IMR-90 (cell line): Measurements from ENCODE around the gene CPT1A. TPM values are rescaled to one million over a fixed set of nuclear protein-coding genes. Genes with fewer than 3 reads are reported as not detected.

ENCODE experiments used
- ATAC-seq: fragments of 200-7000 bp; cut with Tn5 transposase; 2 replicates; pipeline ENCODE4 v1.9.1; 2020; ENCODE audit warnings: low read depth, mild to moderate bottlenecking, moderate library complexity
- BruUV-seq: library from RNA; stranded (reverse); fragments of 400-500 nt; replicated peaks from 2 replicates; lab custom pipeline; 2021; lab: Mats Ljungman, UMichigan
- CTCF ChIA-PET: fragments of 300-600 bp; formaldehyde crosslinking; extraction: SDS; loops from one replicate; lab custom pipeline; 2021; ENCODE audit warnings: antibody characterized with exemption; lab: Yijun Ruan, JAX
- POLR2A ChIA-PET: fragments of 300-600 bp; sonication (Branson Sonifier 250); formaldehyde crosslinking; loops from one replicate; lab custom pipeline; 2022; ENCODE audit warnings: antibody characterized with exemption; ENCODE audit not compliant: unreplicated experiment; lab: Charles Lee
- DNase-seq: peaks from one replicate; pipeline ENCODE4 v3.0.0; 2013
- H2AFZ ChIP-seq: replicated peaks from 2 replicates; pipeline ENCODE3; 2013; ENCODE audit warnings: low read length, mild to moderate bottlenecking; ENCODE audit not compliant: poor library complexity
- H2AK5ac ChIP-seq: 2 replicates; pipeline ENCODE4 v1.6.1; 2013; ENCODE audit warnings: low read depth, low read length, inconsistent platforms
- H2AK9ac ChIP-seq: replicated peaks from 2 replicates; pipeline ENCODE3; 2013; ENCODE audit warnings: mild to moderate bottlenecking, low read depth, low read length, moderate library complexity; ENCODE audit not compliant: poor library complexity
- H2BK120ac ChIP-seq: 2 replicates; pipeline ENCODE4 v1.6.1; 2013; ENCODE audit warnings: low read depth, low read length, inconsistent platforms
- H2BK15ac ChIP-seq: 3 replicates; pipeline ENCODE4 v1.6.1; 2013; ENCODE audit warnings: low read depth, low read length, inconsistent platforms
- H2BK20ac ChIP-seq: 2 replicates; pipeline ENCODE4 v1.6.1; 2013; ENCODE audit warnings: low read depth, mild to moderate bottlenecking, inconsistent platforms, low read length, moderate library complexity
- H2BK5ac ChIP-seq: 2 replicates; pipeline ENCODE4 v1.6.1; 2013; ENCODE audit warnings: mild to moderate bottlenecking, low read depth, low read length, inconsistent platforms; ENCODE audit not compliant: poor library complexity, severe bottlenecking
- H3K14ac ChIP-seq: replicated peaks from 2 replicates; pipeline ENCODE4 v1.6.1; 2013; ENCODE audit warnings: low read depth, low read length, inconsistent platforms
- H3K18ac ChIP-seq: 2 replicates; pipeline ENCODE4 v1.6.1; 2013; ENCODE audit warnings: low read depth, low read length, control low read depth
- H3K23ac ChIP-seq: 2 replicates; pipeline ENCODE4 v1.6.1; 2013; ENCODE audit warnings: low read depth, low read length, inconsistent platforms
- H3K27ac ChIP-seq: 2 replicates; pipeline ENCODE4 v1.5.1; 2013; ENCODE audit warnings: mild to moderate bottlenecking, control low read depth, low read length; ENCODE audit not compliant: insufficient read depth
- H3K27me3 ChIP-seq: 2 replicates; pipeline ENCODE4 v1.6.1; 2013; ENCODE audit warnings: low read length; ENCODE audit not compliant: control insufficient read depth, insufficient read depth
- H3K36me3 ChIP-seq: 2 replicates; pipeline ENCODE4 v1.6.1; 2013; ENCODE audit warnings: low read length, mixed read lengths; ENCODE audit not compliant: control insufficient read depth, insufficient read depth
- H3K4ac ChIP-seq: 2 replicates; pipeline ENCODE4 v1.6.1; 2013; ENCODE audit warnings: low read depth, low read length, inconsistent platforms
- H3K4me1 ChIP-seq: 2 replicates; pipeline ENCODE4 v1.6.1; 2013; ENCODE audit warnings: low read length, mixed read lengths; ENCODE audit not compliant: control insufficient read depth, insufficient read depth
- H3K4me2 ChIP-seq: 2 replicates; pipeline ENCODE4 v1.6.1; 2013; ENCODE audit warnings: low read depth, mild to moderate bottlenecking, control low read depth, low read length, moderate library complexity
- H3K4me3 ChIP-seq: 2 replicates; pipeline ENCODE4 v1.5.1; 2013; ENCODE audit warnings: low read depth, mild to moderate bottlenecking, control low read depth, low read length, moderate library complexity; ENCODE audit not compliant: insufficient read depth
- H3K56ac ChIP-seq: 2 replicates; pipeline ENCODE4 v1.6.1; 2013; ENCODE audit warnings: low read length, inconsistent platforms; ENCODE audit not compliant: insufficient read depth; ENCODE audit errors: extremely low read depth
- H3K79me1 ChIP-seq, 2 experiments: 2 replicates each; pipeline ENCODE4 v1.6.1; 2013; ENCODE audit warnings: low read length in 2 of 2, inconsistent platforms in 1 of 2, low read depth in 1 of 2
- H3K9ac ChIP-seq: 2 replicates; pipeline ENCODE4 v1.6.1; 2013; ENCODE audit warnings: low read depth, low read length, control low read depth
- H3K9me1 ChIP-seq: 2 replicates; pipeline ENCODE4 v1.6.1; 2013; ENCODE audit warnings: low read length, inconsistent platforms; ENCODE audit not compliant: insufficient read depth
- H3K9me3 ChIP-seq: 2 replicates; pipeline ENCODE4 v1.6.1; 2013; ENCODE audit warnings: low read length; ENCODE audit not compliant: control insufficient read depth, insufficient read depth
- H4K20me1 ChIP-seq: 2 replicates; pipeline ENCODE4 v1.6.1; 2013; ENCODE audit warnings: low read length, inconsistent platforms; ENCODE audit not compliant: insufficient read depth
- H4K5ac ChIP-seq: 2 replicates; pipeline ENCODE4 v1.6.1; 2013; ENCODE audit warnings: mild to moderate bottlenecking, low read depth, low read length, control low read depth
- H4K8ac ChIP-seq, 2 experiments: 2 replicates each; pipeline ENCODE4 v1.6.1; 2013; ENCODE audit warnings: low read depth in 2 of 2, low read length in 2 of 2, control low read depth in 1 of 2, inconsistent platforms in 1 of 2
- H4K91ac ChIP-seq: 2 replicates; pipeline ENCODE4 v1.6.1; 2013; ENCODE audit warnings: low read depth, low read length, inconsistent platforms; ENCODE audit not compliant: insufficient read depth
- BHLHE40 ChIP-seq: fragments of 150-350 bp; IDR thresholded peaks from 2 replicates; pipeline ENCODE4 v1.6.1; 2016; ENCODE audit warnings: mild to moderate bottlenecking, low read depth, low read length
- CEBPB ChIP-seq: IDR thresholded peaks from 2 replicates; pipeline ENCODE4 v1.6.1; 2012; ENCODE audit warnings: low read depth, low read length, improper control_type of control experiment
- CHD1 ChIP-seq: IDR thresholded peaks from 2 replicates; pipeline ENCODE4 v1.6.1; 2012; ENCODE audit warnings: low read depth, low read length, improper control_type of control experiment
- ELK1 ChIP-seq: fragments of 150-350 bp; IDR thresholded peaks from 2 replicates; pipeline ENCODE4 v1.6.1; 2016; ENCODE audit warnings: low read depth, mild to moderate bottlenecking, low read length, moderate library complexity, borderline replicate concordance
- FOS ChIP-seq: fragments of 150-350 bp; IDR thresholded peaks from 2 replicates; pipeline ENCODE4 v1.6.1; 2016; ENCODE audit warnings: low read depth, low read length
- MAFK ChIP-seq: IDR thresholded peaks from 2 replicates; pipeline ENCODE4 v1.6.1; 2012; ENCODE audit warnings: low read depth, low read length, improper control_type of control experiment
- MAZ ChIP-seq: IDR thresholded peaks from 2 replicates; pipeline ENCODE4 v1.6.1; 2012; ENCODE audit warnings: low read depth, mild to moderate bottlenecking, low read length, improper control_type of control experiment, moderate library complexity, borderline replicate concordance
- MXI1 ChIP-seq: IDR thresholded peaks from 2 replicates; pipeline ENCODE4 v1.6.1; 2012; ENCODE audit warnings: low read depth, mild to moderate bottlenecking, low read length, moderate library complexity, borderline replicate concordance
- NFE2L2 ChIP-seq: fragments of 150-350 bp; IDR thresholded peaks from 2 replicates; pipeline ENCODE4 v1.6.1; 2016; ENCODE audit warnings: low read depth, mild to moderate bottlenecking, low read length
- POLR2A ChIP-seq: IDR thresholded peaks from 2 replicates; pipeline ENCODE4 v1.6.1; 2012; ENCODE audit warnings: mild to moderate bottlenecking, low read depth, low read length
- RAD21 ChIP-seq: IDR thresholded peaks from 2 replicates; pipeline ENCODE4 v1.6.1; 2012; ENCODE audit warnings: low read length, improper control_type of control experiment
- RCOR1 ChIP-seq: IDR thresholded peaks from 2 replicates; pipeline ENCODE4 v1.6.1; 2012; ENCODE audit warnings: mild to moderate bottlenecking, low read length, improper control_type of control experiment; ENCODE audit not compliant: insufficient replicate concordance
- RFX5 ChIP-seq: IDR thresholded peaks from 2 replicates; pipeline ENCODE4 v1.8.0; 2012; ENCODE audit warnings: low read depth, mild to moderate bottlenecking, low read length, moderate library complexity
- SMC3 ChIP-seq: fragments of 150-350 bp; IDR thresholded peaks from 2 replicates; pipeline ENCODE4 v1.6.1; 2016; ENCODE audit warnings: low read depth, mild to moderate bottlenecking, antibody characterized with exemption, low read length, moderate library complexity
- WGBS, 2 experiments: methylation state at CpG; one replicate each; pipeline versions ENCODE4 v1.1.5 to v1.1.7; 2013; ENCODE audit warnings: missing lambda C conversion rate in 2 of 2; ENCODE audit not compliant: insufficient read length in 1 of 2; ENCODE audit errors: extremely low coverage in 2 of 2; 5-methylcytosine and 5-hydroxymethylcytosine counted together
- dilution Hi-C: fragments of 300-500 bp; cut with HindIII; formaldehyde crosslinking; loops from one replicate; pipeline ENCODE4 v1.14.3; 2018; ENCODE audit warnings: low sequenced_read_pairs; ENCODE audit not compliant: unreplicated experiment
- in situ Hi-C: fragments of 300-500 bp; cut with MboI; formaldehyde crosslinking; loops from 3 replicates; pipeline ENCODE4 v1.14.3; 2019; ENCODE audit warnings: low sequenced_read_pairs, inconsistent platforms, mixed read lengths
- intact Hi-C: fragments of 100-400 bp; cut with micrococcal nuclease; formaldehyde crosslinking; loops from 2 replicates; pipeline ENCODE4 v1.10.0; 2022
- polyA plus RNA-seq, 3 experiments: library from polyadenylated mRNA; depleted of rRNA; stranded (reverse); fragments of >200 nt; gene quantifications; 2 replicates each; pipeline ENCODE4 v1.2.3, GENCODE V29; 2012; ENCODE audit warnings: low replicate concordance in 1 of 3
- total RNA-seq: library from RNA; depleted of rRNA; stranded (reverse); fragments of >200 nt; gene quantifications from 2 replicates; pipeline ENCODE4 v1.2.3, GENCODE V29; 2012
- TF ChIP-seq, protein P1 (sequence below): fragments of 150-350 bp; IDR thresholded peaks from 2 replicates; pipeline ENCODE4 v1.6.1; 2017; ENCODE audit warnings: mild to moderate bottlenecking, antibody characterized with exemption, low read length, low read depth
- TF ChIP-seq, protein P2 (sequence below): conservative IDR thresholded peaks from 2 replicates; pipeline ENCODE4 v1.5.1; 2012; ENCODE audit warnings: mild to moderate bottlenecking, low read depth, low read length, improper control_type of control experiment

The CPT1A gene
- total and polyA plus RNA-seq, 2 of the 4 experiments (the other 2 are of a cell fraction): 15.4 to 21.3 TPM

- H3K27ac ChIP-seq: no peak overlapping the region
- peaks cover 10% of the 10 kb centered on the region for H3K9me1 ChIP-seq
- no peaks in the 10 kb centered on the region; the same call in 1 of the 2 replicates for H3K4me1 ChIP-seq
- dilution Hi-C loops (no loop called here), intact Hi-C loops (no loop called here), in situ Hi-C loops (no loop called here)
- no peak overlapping the region for H4K91ac ChIP-seq
- BruUV-seq: no TSS peak
- no peak overlapping the region for H3K9ac ChIP-seq
- no peak overlapping the region for H3K23ac ChIP-seq
- H2AFZ ChIP-seq: no peak overlapping the region
- no peaks in the 10 kb centered on the region for H3K27me3 ChIP-seq
- H4K20me1 ChIP-seq: peaks cover 55% of the 10 kb centered on the region
- H2BK20ac ChIP-seq: no peak overlapping the region
- no peak overlapping the region for H2AK9ac ChIP-seq
- H2AK5ac ChIP-seq: no peak overlapping the region
- CTCF ChIA-PET: no interaction called here
- no peak overlapping the region for H2BK120ac ChIP-seq
- H3K4me2 ChIP-seq: no peak overlapping the region
- no peak overlapping the region for H3K4me3 ChIP-seq
- POLR2A ChIA-PET: no interaction called here
- no peak overlapping the region for H3K4ac ChIP-seq
- H4K8ac ChIP-seq: no peak overlapping the region
- TF ChIP-seq RCOR1 (no peak), ELK1 (no peak), MXI1 (no peak), SMC3 (no peak), MAZ (no peak), NFE2L2 (no peak), BHLHE40 (no peak), FOS (no peak), RAD21 (no peak), MAFK (no peak), POLR2A (no peak), RFX5 (no peak), CHD1 (no peak), CEBPB (no peak)
- TF ChIP-seq, protein P1, sequence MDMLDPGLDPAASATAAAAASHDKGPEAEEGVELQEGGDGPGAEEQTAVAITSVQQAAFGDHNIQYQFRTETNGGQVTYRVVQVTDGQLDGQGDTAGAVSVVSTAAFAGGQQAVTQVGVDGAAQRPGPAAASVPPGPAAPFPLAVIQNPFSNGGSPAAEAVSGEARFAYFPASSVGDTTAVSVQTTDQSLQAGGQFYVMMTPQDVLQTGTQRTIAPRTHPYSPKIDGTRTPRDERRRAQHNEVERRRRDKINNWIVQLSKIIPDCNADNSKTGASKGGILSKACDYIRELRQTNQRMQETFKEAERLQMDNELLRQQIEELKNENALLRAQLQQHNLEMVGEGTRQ: no peak
- TF ChIP-seq, protein P2, sequence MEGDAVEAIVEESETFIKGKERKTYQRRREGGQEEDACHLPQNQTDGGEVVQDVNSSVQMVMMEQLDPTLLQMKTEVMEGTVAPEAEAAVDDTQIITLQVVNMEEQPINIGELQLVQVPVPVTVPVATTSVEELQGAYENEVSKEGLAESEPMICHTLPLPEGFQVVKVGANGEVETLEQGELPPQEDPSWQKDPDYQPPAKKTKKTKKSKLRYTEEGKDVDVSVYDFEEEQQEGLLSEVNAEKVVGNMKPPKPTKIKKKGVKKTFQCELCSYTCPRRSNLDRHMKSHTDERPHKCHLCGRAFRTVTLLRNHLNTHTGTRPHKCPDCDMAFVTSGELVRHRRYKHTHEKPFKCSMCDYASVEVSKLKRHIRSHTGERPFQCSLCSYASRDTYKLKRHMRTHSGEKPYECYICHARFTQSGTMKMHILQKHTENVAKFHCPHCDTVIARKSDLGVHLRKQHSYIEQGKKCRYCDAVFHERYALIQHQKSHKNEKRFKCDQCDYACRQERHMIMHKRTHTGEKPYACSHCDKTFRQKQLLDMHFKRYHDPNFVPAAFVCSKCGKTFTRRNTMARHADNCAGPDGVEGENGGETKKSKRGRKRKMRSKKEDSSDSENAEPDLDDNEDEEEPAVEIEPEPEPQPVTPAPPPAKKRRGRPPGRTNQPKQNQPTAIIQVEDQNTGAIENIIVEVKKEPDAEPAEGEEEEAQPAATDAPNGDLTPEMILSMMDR: no peak
- H3K14ac ChIP-seq: no peak overlapping the region
- H2BK5ac ChIP-seq: no peak overlapping the region
- H3K9me3 ChIP-seq: no peaks in the 10 kb centered on the region
- no peak overlapping the region for H4K5ac ChIP-seq
- H3K56ac ChIP-seq: no peak overlapping the region
- WGBS, 2 experiments: no CpG with 5 or more reads among the region's 9 CpGs
- H3K79me1 ChIP-seq: peaks cover 39 to 84% of the 10 kb centered on the region in 2 experiments
- no peak overlapping the region for H2BK15ac ChIP-seq
- H3K36me3 ChIP-seq: peaks cover 13% of the 10 kb centered on the region
- DNase-seq: no peak
- ATAC-seq: no peak
- no peak overlapping the region for H3K18ac ChIP-seq
Observed at GRCh38 chr11:68826726-68827125, 15.0 kb downstream of the CPT1A start.
